GM12892 (cell line): Measurements from ENCODE around the gene MPRIP.

ENCODE experiments used
- POLR2A ChIP-seq: IDR thresholded peaks from 2 replicates; pipeline ENCODE4 v1.6.1; 2011; ENCODE audit warnings: low read depth, low read length, control low read depth
- TAF1 ChIP-seq: IDR thresholded peaks from 2 replicates; pipeline ENCODE4 v1.6.1; 2011; ENCODE audit warnings: low read depth, mild to moderate bottlenecking, control low read depth, low read length, borderline replicate concordance

DNA sequence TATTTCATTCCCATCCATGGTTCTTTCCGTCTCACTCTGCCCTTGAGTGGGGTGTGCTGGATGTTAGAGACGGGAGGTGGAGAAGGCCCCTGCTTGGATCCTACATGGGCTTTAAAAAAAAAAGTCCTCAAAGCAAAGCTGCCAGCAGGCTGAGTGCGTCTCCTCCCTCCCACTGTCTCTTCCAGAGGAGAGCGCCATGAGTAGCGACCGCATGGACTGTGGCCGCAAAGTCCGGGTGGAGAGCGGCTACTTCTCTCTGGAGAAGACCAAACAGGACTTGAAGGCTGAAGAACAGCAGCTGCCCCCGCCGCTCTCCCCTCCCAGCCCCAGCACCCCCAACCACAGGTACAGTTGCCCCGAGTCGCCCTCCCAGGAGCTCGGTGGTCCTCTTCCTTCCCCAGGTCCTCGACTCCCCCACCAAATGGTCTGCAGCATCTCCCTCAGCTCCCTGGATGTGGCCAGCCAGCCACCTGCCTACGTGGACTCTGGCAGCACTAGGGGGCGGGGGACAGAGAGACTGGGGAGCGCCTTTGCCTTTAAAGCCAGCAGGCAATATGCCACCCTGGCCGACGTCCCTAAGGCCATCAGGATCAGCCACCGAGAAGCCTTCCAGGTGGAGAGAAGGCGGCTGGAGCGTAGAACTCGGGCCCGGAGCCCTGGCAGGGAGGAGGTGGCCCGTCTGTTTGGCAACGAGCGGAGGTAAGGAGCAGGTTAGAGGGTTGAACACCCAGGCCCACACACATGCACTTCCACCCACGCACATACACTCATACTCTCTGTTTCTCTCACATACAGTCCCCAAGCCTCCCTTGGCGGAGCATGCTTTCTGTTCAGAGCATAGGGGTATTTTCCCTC, 95.7 kb downstream of the MPRIP start:
- no peak for TF ChIP-seq POLR2A
- no peak for TF ChIP-seq TAF1
